ENCODE results near the gene DPPA5.

GRCh38 chr6:73328790-73329189 is 25.3 kb downstream of the DPPA5 start:
- TF ChIP-seq POLR2AphosphoS5 (IDR thresholded peaks at IDR 0.05) (no peak), CTCF (IDR thresholded peaks at IDR 0.05) (no peak), POLR2A (IDR thresholded peaks at IDR 0.05) (no peak), EP300 (IDR thresholded peaks at IDR 0.05) (no peak)

Data from suprapubic skin (tissue), 4 donors.